GM18951 (cell line): ENCODE data around the gene DHX34.
"Not testable (repeated sequence)": the region's sequence is repeated elsewhere in the genome, so short reads cannot be mapped to it uniquely, and the experiment has no call there.

ENCODE experiments used
- POLR2A ChIP-seq: IDR thresholded peaks from 4 replicates; pipeline ENCODE4 v1.6.1; 2011; ENCODE audit warnings: mild to moderate bottlenecking; ENCODE audit not compliant: insufficient read length, insufficient read depth; ENCODE audit errors: extremely low read depth
- in situ Hi-C: fragments of 300-500 bp; cut with MboI; formaldehyde crosslinking; loops from one replicate; pipeline ENCODE4 v1.12.0; 2022; ENCODE audit warnings: low sequenced_read_pairs, mixed read lengths, inconsistent platforms; ENCODE audit not compliant: unreplicated experiment

DHX34 gene

DNA sequence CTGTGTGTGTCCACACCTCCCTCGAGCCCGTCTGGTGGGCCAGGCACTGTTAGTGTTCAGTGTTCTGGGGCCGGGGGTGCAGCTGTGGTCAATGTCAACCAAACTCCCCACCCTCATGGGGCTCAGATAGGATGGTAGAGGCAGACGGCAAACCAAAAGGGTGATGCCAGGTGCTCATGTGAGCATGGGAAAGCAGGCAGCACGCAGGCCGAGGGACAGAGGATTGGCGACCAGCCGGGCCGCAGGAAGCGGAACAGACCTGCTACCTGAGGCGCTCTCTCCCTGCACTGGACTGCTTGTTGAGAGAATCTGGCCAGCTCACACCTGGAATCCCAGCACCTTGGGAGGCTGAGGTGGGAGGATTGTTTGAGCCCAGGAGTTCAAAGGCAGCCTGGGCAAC is 29.1 kb downstream of the DHX34 start:
- no peak for TF ChIP-seq POLR2A
- in situ Hi-C loops = no loop called here

DNA sequence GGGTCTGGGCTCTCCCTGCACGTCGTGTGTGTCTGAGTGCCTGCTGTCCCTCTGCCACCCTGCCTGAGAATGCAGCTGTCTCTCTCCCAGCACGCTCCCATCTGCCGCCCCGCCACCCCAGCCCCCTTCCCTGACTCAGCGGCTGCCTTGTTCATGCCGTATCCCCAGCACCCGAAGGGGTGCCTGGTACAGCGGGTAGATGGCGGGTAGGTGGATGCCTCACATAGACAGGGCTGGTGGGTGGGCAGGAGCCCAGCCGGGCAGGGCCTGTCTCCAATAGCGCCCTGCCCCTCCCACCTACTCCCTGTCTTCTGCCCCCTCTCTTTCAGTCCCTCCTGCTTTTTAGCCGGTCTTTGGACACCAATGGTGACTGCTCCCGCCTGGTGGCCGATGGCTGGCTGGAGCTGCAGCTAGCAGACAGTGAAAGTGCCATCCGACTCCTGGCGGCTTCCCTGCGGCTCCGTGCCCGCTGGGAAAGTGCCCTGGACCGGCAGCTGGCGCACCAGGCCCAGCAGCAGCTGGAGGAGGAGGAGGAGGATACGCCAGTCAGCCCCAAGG is 30.3 kb downstream of the DHX34 start:
- no peak for TF ChIP-seq POLR2A
- in situ Hi-C loops = no loop called here

DNA sequence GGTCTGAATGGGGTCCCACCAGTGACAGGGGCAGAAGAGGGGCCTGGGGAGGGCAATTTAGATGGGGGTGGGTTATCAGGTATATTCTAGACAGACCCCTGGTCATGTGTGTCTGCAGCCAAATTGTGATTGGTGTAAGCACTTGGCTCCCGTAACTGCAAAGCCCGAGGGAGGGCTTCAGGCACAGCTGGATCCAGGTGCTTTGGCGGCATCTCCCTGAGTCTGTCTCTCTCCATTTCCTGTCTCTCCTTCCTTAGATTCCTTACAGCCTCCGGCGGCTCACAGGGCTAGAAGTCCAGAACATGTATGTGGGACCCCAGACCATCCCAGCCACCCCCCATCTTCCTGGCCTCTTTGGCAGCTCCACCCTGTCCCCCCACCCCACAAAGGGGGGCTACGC is 31.4 kb downstream of the DHX34 start:
- no peak for TF ChIP-seq POLR2A
- in situ Hi-C loops = no loop called here

- no peak for TF ChIP-seq POLR2A
- in situ Hi-C loops = no loop called here
Observed at GRCh38 chr19:47381121-47381520, 32.0 kb downstream of the DHX34 start.

GRCh38 chr19:47381653-47382279 is 32.7 kb downstream of the DHX34 start:
- TF ChIP-seq POLR2A = no peak
- in situ Hi-C loops = no loop called here

DNA sequence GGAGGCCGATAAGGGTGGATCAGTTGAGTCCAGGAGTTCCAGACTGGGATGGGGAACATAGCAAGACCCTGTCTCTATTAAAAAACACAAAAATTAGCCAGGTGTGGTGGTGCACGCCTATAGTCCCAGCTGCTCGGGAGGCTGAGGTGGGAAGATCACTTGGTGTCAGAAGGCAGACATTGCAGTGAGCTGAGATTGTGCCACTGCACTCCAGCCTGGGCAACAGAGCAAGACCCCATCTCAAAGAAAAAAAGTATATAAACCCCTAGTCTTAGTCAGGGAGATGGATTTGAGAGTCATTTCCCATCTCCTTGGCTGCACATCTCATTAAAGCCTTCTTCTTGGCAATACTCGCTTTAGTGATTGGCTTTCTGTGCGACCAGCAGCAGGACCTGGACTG is 34.8 kb downstream of the DHX34 start:
- in situ Hi-C loops = not testable (repeated sequence)

DNA sequence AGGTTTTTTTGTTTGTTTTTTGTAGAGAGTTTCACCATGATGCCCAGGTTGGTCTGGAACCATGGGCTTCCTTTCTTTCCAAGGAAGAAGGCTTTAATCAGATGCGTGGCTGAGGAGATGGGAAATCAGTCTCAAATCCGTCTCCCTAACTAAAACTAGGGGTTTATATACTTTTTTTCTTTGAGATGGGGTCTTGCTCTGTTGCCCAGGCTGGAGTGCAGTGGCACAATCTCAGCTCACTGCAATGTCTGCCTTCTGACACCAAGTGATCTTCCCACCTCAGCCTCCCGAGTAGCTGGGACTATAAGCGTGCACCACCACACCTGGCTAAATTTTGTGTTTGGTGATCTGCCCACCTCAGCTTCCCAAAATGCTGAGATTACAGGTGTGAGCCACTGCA is 35.4 kb downstream of the DHX34 start:
- in situ Hi-C loops = not testable (repeated sequence)

GRCh38 chr19:47386582-47386981 is 37.5 kb downstream of the DHX34 start:
- in situ Hi-C loops = loop anchor here (5.0 kb wide), 1 partner anchor 89 kb away; no protein-coding TSS in a partner anchor

DNA sequence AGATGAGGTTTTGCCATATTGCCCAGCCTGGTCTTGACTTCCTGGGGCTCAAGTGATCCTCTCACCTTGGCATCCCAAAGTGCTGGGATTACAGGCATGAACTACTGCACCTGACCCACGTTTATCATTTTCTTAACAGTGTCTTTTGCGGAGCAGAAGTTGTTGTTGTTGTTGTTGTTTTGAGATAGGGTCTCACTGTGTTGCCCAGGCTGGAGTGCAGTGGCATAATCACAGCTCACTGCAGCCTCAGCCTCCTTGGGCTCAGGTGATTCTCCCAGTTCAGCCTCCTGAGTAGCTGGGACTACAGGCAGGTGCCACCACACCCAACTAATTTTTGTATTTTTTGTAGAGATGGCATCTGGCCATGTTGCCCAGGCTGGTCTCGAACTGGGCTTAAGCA is 38.5 kb downstream of the DHX34 start:
- in situ Hi-C loops = loop anchor here (5.0 kb wide), 1 partner anchor 90 kb away; no protein-coding TSS in a partner anchor

DNA sequence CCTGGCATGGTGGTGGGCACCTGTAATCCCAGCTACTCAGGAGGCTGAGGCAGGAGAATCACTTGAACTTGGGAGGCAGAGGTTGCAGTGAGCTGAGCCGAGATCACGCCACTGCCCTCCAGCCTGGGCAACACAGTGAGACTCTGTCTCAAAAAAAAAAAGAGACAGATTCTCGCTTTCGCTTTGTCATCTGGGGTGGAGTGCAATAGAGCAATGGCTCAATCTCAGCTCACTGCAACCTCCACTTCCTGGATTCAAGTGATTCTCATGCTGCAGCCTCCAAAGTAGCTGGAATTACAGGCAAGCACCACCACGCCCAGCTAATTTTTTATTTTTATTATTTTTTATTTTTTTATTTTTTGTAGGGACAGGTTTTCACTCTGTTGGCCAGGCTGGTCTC is 39.6 kb downstream of the DHX34 start:
- in situ Hi-C loops = loop anchor here (5.0 kb wide), 1 partner anchor 91 kb away; no protein-coding TSS in a partner anchor

GRCh38 chr19:47389150-47389556 is 40.0 kb downstream of the DHX34 start:
- in situ Hi-C loops = loop anchor here (5.0 kb wide), 1 partner anchor 92 kb away; no protein-coding TSS in a partner anchor
- no peak for TF ChIP-seq POLR2A

DNA sequence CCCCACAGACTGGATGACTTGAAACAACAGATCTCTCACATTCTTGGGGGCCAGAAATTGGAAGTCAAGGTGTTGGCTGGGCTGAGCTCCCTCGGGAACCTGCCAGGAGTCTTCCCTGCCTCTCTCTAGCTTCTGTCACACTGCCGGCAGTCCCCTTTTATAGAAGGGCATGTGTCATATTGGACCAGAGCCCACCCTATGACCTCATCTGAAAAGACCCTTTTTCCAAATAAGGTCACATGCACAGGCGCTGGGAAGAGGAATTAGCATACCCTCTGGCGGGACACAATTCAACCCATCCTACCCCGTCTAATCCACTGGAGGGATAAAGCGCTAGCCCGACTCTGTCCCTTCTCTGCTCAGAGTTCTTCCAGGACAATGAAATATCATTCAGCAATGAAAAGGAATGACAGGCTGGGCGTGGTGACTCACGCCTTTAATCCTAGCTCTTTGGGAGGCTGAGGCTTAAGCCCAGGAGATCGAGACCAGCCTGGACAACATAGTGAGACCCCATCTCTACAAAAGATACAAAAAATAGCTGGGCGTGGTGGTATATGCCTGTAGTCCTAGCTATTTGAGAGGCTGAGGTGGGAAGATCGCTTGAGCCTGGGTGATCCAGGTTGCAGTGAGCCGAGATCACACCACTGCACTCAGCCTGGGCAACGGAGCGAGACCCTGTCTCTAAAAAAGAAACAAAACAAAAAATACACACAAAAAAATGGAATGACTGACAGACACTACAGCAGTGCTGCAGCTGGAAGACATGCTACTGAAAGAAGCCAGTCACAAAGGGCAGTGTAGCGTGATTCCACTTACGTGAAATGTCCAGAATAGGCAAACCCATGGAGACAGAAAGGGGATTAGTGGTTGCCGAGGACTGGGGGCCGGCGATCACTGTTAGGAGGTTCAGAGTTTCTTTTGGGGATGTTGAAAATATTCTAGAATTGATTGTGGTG is 41.7 kb downstream of the DHX34 start:
- TF ChIP-seq POLR2A = no peak
- in situ Hi-C loops = no loop called here

- in situ Hi-C loops = no loop called here
- no peak for TF ChIP-seq POLR2A
Observed at GRCh38 chr19:47391510-47392223, 42.6 kb downstream of the DHX34 start.
